Osteocyte (in vitro differentiated cells): ENCODE results near the gene GAK. TPM values are rescaled to one million over a fixed set of nuclear protein-coding genes. Genes with fewer than 3 reads are reported as not detected.

Experiments
- DNase-seq: peaks from one replicate; pipeline ENCODE4 v3.0.0; 2021; ENCODE audit warnings: mixed read lengths; ENCODE audit not compliant: unreplicated experiment; ENCODE audit errors: extremely low spot score
- H3K27ac Mint-ChIP-seq: one replicate; pipeline ENCODE4 v1.8.0; 2021; ENCODE audit warnings: mild to moderate bottlenecking, mixed read lengths; ENCODE audit not compliant: unreplicated experiment
- H3K27me3 Mint-ChIP-seq: one replicate; pipeline ENCODE4 v1.8.0; 2021; ENCODE audit warnings: mixed read lengths; ENCODE audit not compliant: unreplicated experiment
- H3K36me3 Mint-ChIP-seq: one replicate; pipeline ENCODE4 v1.8.0; 2021; ENCODE audit warnings: mixed read lengths; ENCODE audit not compliant: unreplicated experiment
- H3K4me1 Mint-ChIP-seq: one replicate; pipeline ENCODE4 v1.8.0; 2021; ENCODE audit warnings: mixed read lengths; ENCODE audit not compliant: unreplicated experiment
- H3K4me3 Mint-ChIP-seq: one replicate; pipeline ENCODE4 v1.8.0; 2021; ENCODE audit warnings: mild to moderate bottlenecking, moderate library complexity, mixed read lengths; ENCODE audit not compliant: unreplicated experiment
- H3K9me3 Mint-ChIP-seq: one replicate; pipeline ENCODE4 v1.8.0; 2021; ENCODE audit warnings: mixed read lengths; ENCODE audit not compliant: unreplicated experiment
- CTCF ChIP-seq: fragments of 200-600 bp; sonication (generic); IDR thresholded peaks from 2 replicates; pipeline ENCODE4 v1.5.0; 2021; ENCODE audit warnings: antibody characterized with exemption, mild to moderate bottlenecking, moderate library complexity
- total RNA-seq: library from RNA; stranded (reverse); gene quantifications from 2 replicates; pipeline ENCODE4 v1.2.1, GENCODE V29; 2021

Gene GAK
- total RNA-seq, 1 donor from 2014 or later, result 93.8 TPM

GRCh38 chr4:878796-879728 lies 53.1 kb downstream of the GAK start:
- Mint-ChIP-seq H3K9me3 (no peaks in the 10 kb centered on the region), H3K4me3 (no peak overlapping the region), H3K36me3 (peaks cover 42% of the 10 kb centered on the region), H3K27me3 (no peaks in the 10 kb centered on the region), H3K27ac (no peak overlapping the region), H3K4me1 (no peaks in the 10 kb centered on the region)
- no peak for DNase-seq
- no peak for TF ChIP-seq CTCF

- no peaks in the 10 kb centered on the region for H3K4me1 Mint-ChIP-seq
- H3K9me3 Mint-ChIP-seq, result no peaks in the 10 kb centered on the region
- H3K4me3 Mint-ChIP-seq, result no peak overlapping the region
- H3K27me3 Mint-ChIP-seq, result no peaks in the 10 kb centered on the region
- peaks cover 47% of the 10 kb centered on the region for H3K36me3 Mint-ChIP-seq
- TF ChIP-seq CTCF, result no peak
- no peak overlapping the region for H3K27ac Mint-ChIP-seq
- DNase-seq, result no peak
Observed at GRCh38 chr4:877502-877901, 54.6 kb downstream of the GAK start.

- TF ChIP-seq CTCF, result peak; percentile 27
- no peaks in the 10 kb centered on the region for H3K4me1 Mint-ChIP-seq
- no peak overlapping the region for H3K4me3 Mint-ChIP-seq
- DNase-seq, result no peak
- H3K9me3 Mint-ChIP-seq, result no peaks in the 10 kb centered on the region
- no peak overlapping the region for H3K27ac Mint-ChIP-seq
- H3K27me3 Mint-ChIP-seq, result no peaks in the 10 kb centered on the region
- H3K36me3 Mint-ChIP-seq, result peaks cover 45% of the 10 kb centered on the region
Observed at GRCh38 chr4:876780-877179, 55.3 kb downstream of the GAK start.

GRCh38 chr4:875818-876423 lies 56.2 kb downstream of the GAK start:
- Mint-ChIP-seq H3K27ac (no peak overlapping the region), H3K4me3 (no peak overlapping the region), H3K36me3 (peaks cover 46% of the 10 kb centered on the region), H3K27me3 (no peaks in the 10 kb centered on the region), H3K9me3 (no peaks in the 10 kb centered on the region), H3K4me1 (no peaks in the 10 kb centered on the region)
- DNase-seq, result no peak
- no peak for TF ChIP-seq CTCF
